HepG2 (cell line): ENCODE data around the gene MEP1B. TPM values are rescaled to one million over a fixed set of nuclear protein-coding genes. Genes with fewer than 3 reads are reported as not detected.

Experiments used
- ATAC-seq: fragments of 200-7000 bp; cut with Tn5 transposase; 3 replicates; pipeline ENCODE4 v1.9.1; 2020; ENCODE audit warnings: mild to moderate bottlenecking, moderate library complexity
- BruUV-seq: library from RNA; stranded (reverse); fragments of 400-500 nt; replicated peaks from 2 replicates; lab custom pipeline; 2021; lab: Mats Ljungman, UMichigan
- CTCF ChIA-PET: fragments of 300-600 bp; formaldehyde crosslinking; extraction: SDS; loops from one replicate; lab custom pipeline; 2021; ENCODE audit warnings: low total read pairs, inconsistent platforms, low intra/inter-chr PET ratio; lab: Yijun Ruan, JAX
- POLR2A ChIA-PET: fragments of 350-600 bp; sonication (Branson Sonifier 250); formaldehyde crosslinking; loops from one replicate; lab custom pipeline; 2020; ENCODE audit warnings: antibody characterized with exemption, inconsistent platforms; lab: Yijun Ruan, JAX
- DNase-seq: peaks from one replicate; pipeline ENCODE4 v3.0.0-alpha.2; 2015; ENCODE audit warnings: low spot score
- FAIRE-seq: peaks from 3 replicates; lab custom pipeline; 2011; peaks lifted over from hg19 to GRCh38; lab: Jason Lieb, UNC
- H2AFZ ChIP-seq: one replicate; pipeline ENCODE4 v1.6.1; 2011; ENCODE audit warnings: low read length, inconsistent platforms
- H3K27ac ChIP-seq: fragments of 300-600 bp; 3 replicates; pipeline ENCODE4 v1.8.0; 2011; ENCODE audit warnings: mixed run types, mild to moderate bottlenecking, mixed read lengths, low read length, inconsistent platforms; ENCODE audit not compliant: insufficient read depth; ENCODE audit errors: extremely low read length
- H3K27me3 ChIP-seq, 2 experiments: fragments of 200-600 bp in 1 of 2; 2 replicates in 1 of 2; 3 replicates in 1 of 2; pipeline versions ENCODE4 v1.6.0 to v1.8.0; 2011; ENCODE audit warnings: low read length in 2 of 2, mild to moderate bottlenecking in 2 of 2, moderate library complexity in 2 of 2, inconsistent platforms in 1 of 2; ENCODE audit not compliant: insufficient read depth in 2 of 2, control insufficient read depth in 1 of 2
- H3K36me3 ChIP-seq, 2 experiments: fragments of 200-600 bp in 1 of 2; replicated peaks in 1 of 2; 2 replicates in 1 of 2; 3 replicates in 1 of 2; pipeline versions ENCODE4 v1.5.1 to v1.8.0; 2011; ENCODE audit warnings: low read length in 2 of 2, inconsistent platforms in 1 of 2; ENCODE audit not compliant: insufficient read depth in 2 of 2, control insufficient read depth in 1 of 2
- H3K4me1 ChIP-seq: 2 replicates; pipeline ENCODE4 v1.5.1; 2012; ENCODE audit warnings: low read length, inconsistent platforms; ENCODE audit not compliant: insufficient read depth
- H3K4me2 ChIP-seq: 2 replicates; pipeline ENCODE4 v1.6.0; 2011; ENCODE audit warnings: low read depth, low read length, inconsistent platforms
- H3K4me3 ChIP-seq, 3 experiments: fragments of 200-600 bp in 1 of 3; sonication (generic), shearing (Covaris generic) in 1 of 3; replicated peaks in 1 of 3; 2 replicates each; pipeline ENCODE4 v1.5.1; 2011 to 2016; ENCODE audit warnings: low read length in 3 of 3, inconsistent platforms in 2 of 3, low read depth in 2 of 3, mild to moderate bottlenecking in 2 of 3, control low read depth in 1 of 3, mixed read lengths in 1 of 3; ENCODE audit not compliant: insufficient read depth in 1 of 3
- H3K79me2 ChIP-seq: one replicate; pipeline ENCODE4 v1.6.1; 2011; ENCODE audit warnings: low read length, inconsistent platforms; ENCODE audit not compliant: insufficient read depth
- H3K9ac ChIP-seq: 2 replicates; pipeline ENCODE4 v1.6.0; 2011; ENCODE audit warnings: mild to moderate bottlenecking, low read depth, low read length, inconsistent platforms; ENCODE audit not compliant: insufficient read depth
- H3K9me3 ChIP-seq: 2 replicates; pipeline ENCODE4 v1.5.1; 2012; ENCODE audit warnings: mild to moderate bottlenecking, low read length
- H4K20me1 ChIP-seq: 2 replicates; pipeline ENCODE4 v1.6.0; 2011; ENCODE audit warnings: inconsistent platforms, mild to moderate bottlenecking, low read length, moderate library complexity; ENCODE audit not compliant: insufficient read depth
- ARID3A ChIP-seq: IDR thresholded peaks from 2 replicates; pipeline ENCODE4 v1.6.1; 2012; ENCODE audit warnings: low read depth, low read length, improper control_type of control experiment
- BRCA1 ChIP-seq: sonication (generic); formaldehyde crosslinking; IDR thresholded peaks from 2 replicates; pipeline ENCODE4 v1.4.0; 2020; ENCODE audit warnings: missing genetic modification reagents
- EP300 ChIP-seq, 3 experiments: sonication (generic) in 1 of 3; formaldehyde crosslinking in 1 of 3; IDR thresholded peaks; 2 replicates each; pipeline versions ENCODE4 v1.5.1 to v1.6.1; 2011 to 2020; ENCODE audit warnings: low read depth in 2 of 3, low read length in 2 of 3, borderline replicate concordance in 1 of 3, improper control_type of control experiment in 1 of 3, mild to moderate bottlenecking in 1 of 3, missing genetic modification reagents in 1 of 3, moderate library complexity in 1 of 3
- MAFF ChIP-seq: IDR thresholded peaks from 2 replicates; pipeline ENCODE4 v1.6.1; 2011; ENCODE audit warnings: low read depth, low read length, improper control_type of control experiment
- MAFK ChIP-seq, 2 experiments: IDR thresholded peaks in 1 of 2; conservative IDR thresholded peaks in 1 of 2; 2 replicates each; pipeline ENCODE4 v1.6.1; 2011; ENCODE audit warnings: improper control_type of control experiment in 2 of 2, low read length in 2 of 2
- MZF1 ChIP-seq: sonication (generic); formaldehyde crosslinking; IDR thresholded peaks from 2 replicates; pipeline ENCODE4 v1.8.1; 2023; ENCODE audit warnings: mild to moderate bottlenecking, missing genetic modification reagents, borderline replicate concordance
- SMARCE1 ChIP-seq: fragments of 450-650 bp; IDR thresholded peaks from 2 replicates; pipeline ENCODE4 v1.6.1; 2017; ENCODE audit warnings: borderline replicate concordance
- TOE1 ChIP-seq: sonication (generic); formaldehyde crosslinking; IDR thresholded peaks from 2 replicates; pipeline ENCODE4 v1.4.0; 2020; ENCODE audit warnings: mild to moderate bottlenecking, missing genetic modification reagents
- ZNF142 ChIP-seq: sonication (generic); formaldehyde crosslinking; IDR thresholded peaks from 2 replicates; pipeline ENCODE4 v1.4.0; 2020; ENCODE audit warnings: missing genetic modification reagents
- ZNF350 ChIP-seq: sonication (generic); formaldehyde crosslinking; IDR thresholded peaks from 2 replicates; pipeline ENCODE4 v1.4.0; 2020; ENCODE audit warnings: mild to moderate bottlenecking, low read depth, missing genetic modification reagents, borderline replicate concordance
- WGBS: methylation state at CpG from one replicate; pipeline ENCODE4 v1.1.6; 2017; ENCODE audit warnings: low lambda C conversion rate; 5-methylcytosine and 5-hydroxymethylcytosine counted together
- in situ Hi-C: cut with HindIII; loops from 2 replicates; pipeline ENCODE4 v1.10.0; 2017; ENCODE audit warnings: low pct_unique_long_range_greater_than_20kb; ENCODE audit not compliant: extremely low pct_ligation_motif_present
- intact Hi-C: fragments of 100-400 bp; cut with micrococcal nuclease; formaldehyde crosslinking; loops from one replicate; pipeline ENCODE4 v1.10.0; 2022; ENCODE audit not compliant: unreplicated experiment
- polyA plus RNA-seq, 8 experiments: library from polyadenylated mRNA; depleted of rRNA in 3 of 8; stranded (reverse) in 7 of 8; unstranded in 1 of 8; fragments of >200 nt; fragmentation: Illumina TruSeq in 4 of 8; extraction: Trizol in 4 of 8; gene quantifications; 2 replicates each; pipeline versions ENCODE4 v1.2.1 to v1.2.3, GENCODE V29; 2011 to 2016; ENCODE audit warnings: low read depth in 4 of 8, missing spikeins in 1 of 8, mixed read lengths in 1 of 8; ENCODE audit not compliant: insufficient read depth in 1 of 8
- total RNA-seq, 5 experiments: library from RNA; depleted of rRNA; stranded (reverse); fragments of >200 nt; fragmentation: Illumina TruSeq; extraction: Trizol; gene quantifications; 2 replicates each; pipeline ENCODE4 v1.2.3, GENCODE V29; 2016; ENCODE audit warnings: low read depth in 1 of 5

The MEP1B gene
- total and polyA plus RNA-seq, 2 of the 13 experiments (the other 11 are each of a cell fraction or from before 2014, with no cell fraction given) = not detected

GRCh38 chr18:32264401-32264800 lies 74.6 kb downstream of the MEP1B start:
- Histone ChIP-seq H3K36me3 (peaks cover 0 to 5% of the 10 kb centered on the region in 2 experiments; a peak in 4 of 5 replicates), H3K4me1 (no peaks in the 10 kb centered on the region), H3K27ac (no peak overlapping the region), H3K79me2 (no peaks in the 10 kb centered on the region), H3K4me3 (no peak overlapping the region), H3K9me3 (no peaks in the 10 kb centered on the region), H2AFZ (no peak overlapping the region), H3K27me3 (no peaks in the 10 kb centered on the region), H4K20me1 (no peaks in the 10 kb centered on the region), H3K9ac (no peak overlapping the region), H3K4me2 (no peak overlapping the region)
- CTCF ChIA-PET = no interaction called here
- no peak for FAIRE-seq
- TF ChIP-seq EP300 (IDR thresholded peaks at IDR 0.05; ENCODE audit: low read depth in 2 of 2, low read length in 2 of 2) (no peak), EP300 (CRISPR knock-in tag; IDR thresholded peaks at IDR 0.05; ENCODE audit: borderline replicate concordance) (no peak), MAFK (conservative IDR thresholded peaks at IDR 0.05 in 1 of 2, IDR thresholded peaks at IDR 0.05 in 1 of 2; ENCODE audit: low read length in 2 of 2) (peak; percentile 7 to 40; a peak in 1 of 4 replicates), MAFF (0 out of 2 replicates have a peak, but pooled peaks have one; percentile 22), BRCA1 (CRISPR knock-in tag) (no peak), ZNF350 (CRISPR knock-in tag) (no peak)
- POLR2A ChIA-PET = no interaction called here
- ATAC-seq = no peak
- intact Hi-C loops = no loop called here
- 73% methylated on average over 2 of the region's 2 CpGs for WGBS
- BruUV-seq = no TSS peak
- DNase-seq = no peak
- in situ Hi-C loops = loop anchor here (10.0 kb wide), 1 partner anchor 110 kb away; no protein-coding TSS in a partner anchor

GRCh38 chr18:32267463-32267862 lies 77.6 kb downstream of the MEP1B start:
- ATAC-seq = no peak
- TF ChIP-seq TOE1 (CRISPR knock-in tag) = no peak
- no peak for TF ChIP-seq MZF1 (CRISPR knock-in tag)
- TF ChIP-seq ARID3A = no peak
- TF ChIP-seq ZNF142 (CRISPR knock-in tag) = no peak
- TF ChIP-seq SMARCE1 = no peak

More at GRCh38 chr18:32267463-32267862, 77.6 kb downstream of the MEP1B start:
- no peaks in the 10 kb centered on the region for H3K9me3 ChIP-seq
- 92% methylated on average over 4 of the region's 4 CpGs for WGBS
- H3K4me2 ChIP-seq = no peak overlapping the region
- ChIA-PET CTCF (no interaction called here), POLR2A (no interaction called here)
- H3K27ac ChIP-seq = no peak overlapping the region
- no peaks in the 10 kb centered on the region for H3K4me1 ChIP-seq
- H3K27me3 ChIP-seq = no peaks in the 10 kb centered on the region
- intact Hi-C loops = no loop called here
- no peak overlapping the region for H3K4me3 ChIP-seq
- BruUV-seq = no TSS peak
- H3K9ac ChIP-seq = no peak overlapping the region
- DNase-seq (no peak), FAIRE-seq (no peak)
- in situ Hi-C loops = loop anchor here (10.0 kb wide), 1 partner anchor 113 kb away; no protein-coding TSS in a partner anchor
- H3K36me3 ChIP-seq = peaks cover 0 to 5% of the 10 kb centered on the region in 2 experiments; a peak in 4 of 5 replicates
- no peak overlapping the region for H2AFZ ChIP-seq
- H3K79me2 ChIP-seq = no peaks in the 10 kb centered on the region
- H4K20me1 ChIP-seq = no peaks in the 10 kb centered on the region
